ENCODE measurements around the gene PRKAR1B.

DNA sequence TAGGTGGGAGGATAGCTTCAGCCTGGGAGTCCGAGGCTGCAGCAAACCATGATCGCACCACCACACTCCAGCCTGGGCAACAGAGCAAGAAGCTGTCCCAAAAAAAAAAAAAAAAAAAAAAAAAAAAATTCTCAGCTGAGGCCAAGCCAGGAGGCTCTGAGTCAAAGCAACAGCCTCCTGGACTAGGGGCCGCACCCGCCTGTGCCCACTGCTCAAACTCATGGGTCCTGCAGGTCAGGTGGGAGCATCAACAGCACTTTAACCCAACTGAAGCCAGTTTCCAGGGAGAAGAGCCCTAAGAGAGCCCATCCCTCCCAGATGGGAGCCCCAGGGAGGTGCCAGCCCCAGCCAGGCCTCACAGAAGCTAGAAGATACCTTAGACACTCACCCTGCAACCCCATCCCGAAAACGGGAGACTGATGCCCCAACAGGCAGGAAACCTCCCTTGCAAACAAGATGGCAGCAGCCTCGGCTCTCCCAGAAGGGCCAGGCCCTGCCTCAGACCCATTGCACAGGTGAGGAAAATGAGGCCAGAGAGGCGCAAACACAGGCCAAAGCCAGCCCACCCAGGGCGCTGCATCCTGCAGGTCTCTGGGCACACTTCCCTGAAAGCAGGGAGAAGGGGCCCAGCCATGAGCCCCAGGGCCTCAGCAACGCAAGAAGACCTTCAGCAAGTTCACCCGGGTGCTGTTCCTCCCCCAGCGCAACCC is 218.5 kb downstream of the PRKAR1B start:
- TF ChIP-seq, protein P1, sequence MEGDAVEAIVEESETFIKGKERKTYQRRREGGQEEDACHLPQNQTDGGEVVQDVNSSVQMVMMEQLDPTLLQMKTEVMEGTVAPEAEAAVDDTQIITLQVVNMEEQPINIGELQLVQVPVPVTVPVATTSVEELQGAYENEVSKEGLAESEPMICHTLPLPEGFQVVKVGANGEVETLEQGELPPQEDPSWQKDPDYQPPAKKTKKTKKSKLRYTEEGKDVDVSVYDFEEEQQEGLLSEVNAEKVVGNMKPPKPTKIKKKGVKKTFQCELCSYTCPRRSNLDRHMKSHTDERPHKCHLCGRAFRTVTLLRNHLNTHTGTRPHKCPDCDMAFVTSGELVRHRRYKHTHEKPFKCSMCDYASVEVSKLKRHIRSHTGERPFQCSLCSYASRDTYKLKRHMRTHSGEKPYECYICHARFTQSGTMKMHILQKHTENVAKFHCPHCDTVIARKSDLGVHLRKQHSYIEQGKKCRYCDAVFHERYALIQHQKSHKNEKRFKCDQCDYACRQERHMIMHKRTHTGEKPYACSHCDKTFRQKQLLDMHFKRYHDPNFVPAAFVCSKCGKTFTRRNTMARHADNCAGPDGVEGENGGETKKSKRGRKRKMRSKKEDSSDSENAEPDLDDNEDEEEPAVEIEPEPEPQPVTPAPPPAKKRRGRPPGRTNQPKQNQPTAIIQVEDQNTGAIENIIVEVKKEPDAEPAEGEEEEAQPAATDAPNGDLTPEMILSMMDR (conservative IDR thresholded peaks at IDR 0.05): no peak
- TF ChIP-seq ZFX (IDR thresholded peaks at IDR 0.05): no peak

Data from C4-2B (cell line).